Measurements from ENCODE around the gene C16orf86. TPM values are rescaled to one million over a fixed set of nuclear protein-coding genes. Genes with fewer than 3 reads are reported as not detected.

Gene C16orf86
- total RNA-seq, 1 experiment from 2014 or later = 0.79 TPM

- no peaks in the 10 kb centered on the region for H3K36me3 ChIP-seq (ENCODE audit: control insufficient read depth in 1 of 2, insufficient read depth in 2 of 2, low read length in 2 of 2)
- TF ChIP-seq EZH2 (IDR thresholded peaks at IDR 0.05) (no peak), RAD21 (IDR thresholded peaks at IDR 0.05; ENCODE audit: low read depth) (no peak), ATF3 (IDR thresholded peaks at IDR 0.05) (no peak), TCF7L2 (IDR thresholded peaks at IDR 0.05; ENCODE audit: borderline replicate concordance, extremely low read depth, insufficient read depth, insufficient read length) (no peak), CEBPB (IDR thresholded peaks at IDR 0.05; ENCODE audit: low read depth) (no peak), SIN3A (IDR thresholded peaks at IDR 0.05; ENCODE audit: low read depth) (no peak), POLR2AphosphoS5 (IDR thresholded peaks at IDR 0.05; ENCODE audit: low read depth, low read length) (no peak), MAX (IDR thresholded peaks at IDR 0.05) (no peak), SRF (IDR thresholded peaks at IDR 0.05; ENCODE audit: low read depth) (no peak), REST (IDR thresholded peaks at IDR 0.05; ENCODE audit: low read depth) (no peak), CBX3 (IDR thresholded peaks at IDR 0.05; ENCODE audit: low read depth) (no peak), ZNF274 (IDR thresholded peaks at IDR 0.05; ENCODE audit: low read depth, low read length) (no peak), POLR2A (IDR thresholded peaks at IDR 0.05; ENCODE audit: borderline replicate concordance, extremely low read depth, insufficient read depth, insufficient read length) (no peak), SP1 (IDR thresholded peaks at IDR 0.05; ENCODE audit: low read depth) (no peak), EGR1 (IDR thresholded peaks at IDR 0.05; ENCODE audit: low read depth) (no peak), EZH2phosphoT487 (IDR thresholded peaks at IDR 0.05; ENCODE audit: borderline replicate concordance) (no peak), JUND (IDR thresholded peaks at IDR 0.05) (no peak)
- TF ChIP-seq, protein P1, sequence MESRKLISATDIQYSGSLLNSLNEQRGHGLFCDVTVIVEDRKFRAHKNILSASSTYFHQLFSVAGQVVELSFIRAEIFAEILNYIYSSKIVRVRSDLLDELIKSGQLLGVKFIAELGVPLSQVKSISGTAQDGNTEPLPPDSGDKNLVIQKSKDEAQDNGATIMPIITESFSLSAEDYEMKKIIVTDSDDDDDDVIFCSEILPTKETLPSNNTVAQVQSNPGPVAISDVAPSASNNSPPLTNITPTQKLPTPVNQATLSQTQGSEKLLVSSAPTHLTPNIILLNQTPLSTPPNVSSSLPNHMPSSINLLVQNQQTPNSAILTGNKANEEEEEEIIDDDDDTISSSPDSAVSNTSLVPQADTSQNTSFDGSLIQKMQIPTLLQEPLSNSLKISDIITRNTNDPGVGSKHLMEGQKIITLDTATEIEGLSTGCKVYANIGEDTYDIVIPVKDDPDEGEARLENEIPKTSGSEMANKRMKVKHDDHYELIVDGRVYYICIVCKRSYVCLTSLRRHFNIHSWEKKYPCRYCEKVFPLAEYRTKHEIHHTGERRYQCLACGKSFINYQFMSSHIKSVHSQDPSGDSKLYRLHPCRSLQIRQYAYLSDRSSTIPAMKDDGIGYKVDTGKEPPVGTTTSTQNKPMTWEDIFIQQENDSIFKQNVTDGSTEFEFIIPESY (IDR thresholded peaks at IDR 0.05; ENCODE audit: extremely low read depth, insufficient replicate concordance, low read length) = no peak
- no peaks in the 10 kb centered on the region for H3K79me2 ChIP-seq (ENCODE audit: insufficient read depth, low read length)
- H3K4me2 ChIP-seq (ENCODE audit: low read length) = no peak overlapping the region
- ATAC-seq = no peak
- no TSS peak for BruUV-seq (replicated peaks)
- H3K9me2 ChIP-seq (ENCODE audit: insufficient read depth) = no peaks in the 10 kb centered on the region
- no peaks in the 10 kb centered on the region for H3K9me3 ChIP-seq (ENCODE audit: control insufficient read depth in 1 of 2, insufficient read depth in 1 of 2, low read depth in 1 of 2, low read length in 2 of 2)
- H4K20me1 ChIP-seq (ENCODE audit: insufficient read depth) = no peaks in the 10 kb centered on the region
- ChIA-PET POLR2A (no interaction called here), RAD21 (ENCODE audit: low non-redundant PET in 1 of 2, low total read pairs in 2 of 2, uncharacterized antibody in 2 of 2, unreplicated experiment in 2 of 2) (no interaction called here), CTCF (interaction anchor here (1.2 to 5.0 kb wide), 7 partner anchors 10 to 262 kb away, joined by 3 to 21 read pairs (median 7); no protein-coding TSS in a partner anchor)
- no peak overlapping the region for H3K27ac ChIP-seq (ENCODE audit: low read depth, low read length)
- H3K4me1 ChIP-seq (ENCODE audit: control insufficient read depth in 1 of 2, insufficient read depth in 2 of 2, low read length in 2 of 2) = peaks cover 0 to 5% of the 10 kb centered on the region in 2 experiments; a peak in 2 of 4 replicates
- no peak for DNase-seq (ENCODE audit: low read depth, low spot score)
- intact Hi-C loops (cut with micrococcal nuclease) = loop anchor here (2.0 to 5.0 kb wide), 3 partner anchors 133 to 368 kb away; partner anchors contain the start of genes RANBP10 and TSNAXIP1
- no peak overlapping the region for H3K4me3 ChIP-seq (replicated peaks in 1 of 2; ENCODE audit: low read depth in 1 of 2, low read length in 2 of 2)
- H3K27me3 ChIP-seq (ENCODE audit: insufficient read depth, low read length) = no peaks in the 10 kb centered on the region
- no peak overlapping the region for H3K9ac ChIP-seq (ENCODE audit: low read length)
- H2AFZ ChIP-seq (ENCODE audit: low read depth, low read length, poor library complexity, severe bottlenecking) = no peak overlapping the region
These were observed 7.3 kb downstream of the C16orf86 start for GRCh38 chr16:67673712-67674580.

All from HCT116 (cell line).